H1 (cell line): ENCODE measurements around the gene TOP2A. TPM values are rescaled to one million over a fixed set of nuclear protein-coding genes. Genes with fewer than 3 reads are reported as not detected.

ENCODE experiments used
- ATF3 ChIP-seq: IDR thresholded peaks from 2 replicates; pipeline ENCODE4 v1.6.1; 2011; ENCODE audit warnings: low read depth, mild to moderate bottlenecking, low read length; ENCODE audit not compliant: insufficient read depth
- CBX8 ChIP-seq: fragments of 300-800, 300-1000 bp; sonication (generic); IDR thresholded peaks from 2 replicates; pipeline ENCODE4 v1.7.1; 2016; ENCODE audit warnings: low read depth, low read length, borderline replicate concordance
- SIN3A ChIP-seq, 2 experiments: IDR thresholded peaks in 1 of 2; conservative IDR thresholded peaks in 1 of 2; 2 replicates each; pipeline ENCODE4 v1.6.1; 2011 to 2012; ENCODE audit warnings: low read length in 2 of 2, improper control_type of control experiment in 1 of 2, low read depth in 1 of 2, mild to moderate bottlenecking in 1 of 2
- polyA plus RNA-seq, 7 experiments: library from polyadenylated mRNA; depleted of rRNA in 3 of 7; stranded (reverse) in 5 of 7; unstranded in 2 of 7; fragments of >200 nt in 5 of 7; fragments of 200-250 nt in 2 of 7; gene quantifications; 1 replicate in 5 of 7; 2 replicates in 1 of 7; 4 replicates in 1 of 7; pipeline versions ENCODE4 v1.2.1 to v1.2.3, GENCODE V29; 2011 to 2013; ENCODE audit warnings: missing spikeins in 2 of 7, mixed read lengths in 2 of 7
- total RNA-seq: library from RNA; stranded (reverse); fragmentation: NEBNext Ultra II Directional; extraction: Animal tissue kit (Norgen Biotek cat#: 25700); gene quantifications from 2 replicates; pipeline ENCODE4 v1.2.1, GENCODE V29; 2021

The TOP2A gene
- total and polyA plus RNA-seq, 2 of the 8 experiments (the other 6 are each of a cell fraction or from before 2014, with no cell fraction given), result 83.1 to 291 TPM

- no peak for TF ChIP-seq ATF3
- TF ChIP-seq CBX8, result no peak
- TF ChIP-seq SIN3A (conservative IDR thresholded peaks at IDR 0.05 in 1 of 2, IDR thresholded peaks at IDR 0.05 in 1 of 2; ENCODE audit: low read depth in 1 of 2, low read length in 2 of 2), result no peak
These were observed 45.7 kb downstream of the TOP2A start (continued) for GRCh38 chr17:40372031-40372430.
